ENCODE data around the gene PRKCE. TPM values are rescaled to one million over a fixed set of nuclear protein-coding genes. Genes with fewer than 3 reads are reported as not detected.

The PRKCE gene
- total RNA-seq, 1 donor from 2014 or later = 34.1 TPM

DNA sequence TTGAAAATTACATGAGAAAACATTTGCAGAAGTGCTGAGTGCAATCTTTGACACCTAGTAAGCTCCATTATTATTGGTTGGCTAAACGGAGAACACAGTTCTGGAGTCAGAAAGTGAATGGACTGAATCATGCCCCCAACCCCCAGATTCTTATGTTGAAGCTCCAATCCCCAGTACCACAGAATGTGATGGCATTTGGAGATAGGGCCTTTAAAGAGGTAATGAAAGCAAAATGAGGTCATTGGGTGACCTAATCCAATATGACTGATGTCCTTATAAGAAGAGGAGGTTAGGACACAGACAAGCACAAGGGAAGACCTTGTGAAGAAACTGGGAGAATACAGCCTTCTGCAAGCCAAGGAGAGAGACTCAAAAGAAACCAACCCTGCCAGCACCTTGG is 444.8 kb downstream of the PRKCE start:
- DNase-seq (ENCODE audit: low spot score) = no peak

DNA sequence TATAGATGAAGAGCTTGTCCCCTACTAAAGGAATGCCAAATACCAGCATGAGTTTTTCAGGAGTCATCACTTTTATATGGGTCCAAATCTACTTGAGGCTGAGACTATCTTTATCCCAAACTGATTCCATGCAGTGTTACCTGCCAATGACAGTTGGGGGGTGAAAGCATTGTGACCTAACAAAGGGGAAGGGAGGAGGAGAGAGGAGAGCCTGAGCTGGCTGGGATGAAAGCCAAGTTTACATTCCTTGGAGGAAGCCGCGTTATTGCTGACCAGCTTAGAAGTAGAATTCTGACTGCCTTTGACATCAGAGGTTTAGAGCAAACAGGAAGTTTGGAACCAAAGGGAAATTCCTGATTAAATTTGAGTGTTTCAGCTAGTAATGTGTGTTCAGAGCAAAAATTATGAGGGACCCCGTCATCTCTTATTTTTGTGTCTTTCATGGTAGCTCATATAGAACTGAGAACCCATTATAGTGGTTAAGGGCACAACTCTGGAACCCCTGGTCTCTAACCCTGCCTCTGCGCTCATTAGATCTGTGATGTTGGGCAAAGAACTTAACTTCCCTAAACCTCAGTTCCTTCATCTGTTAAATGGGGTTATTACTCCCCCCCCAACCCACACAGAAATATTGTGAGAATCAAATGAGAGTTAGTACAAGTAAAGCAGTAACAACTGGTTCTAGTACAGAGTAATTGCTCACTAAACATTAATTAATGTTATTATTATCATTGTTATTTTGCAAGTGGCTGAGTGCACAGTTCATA is 446.4 kb downstream of the PRKCE start:
- DNase-seq (ENCODE audit: low spot score) = no peak

DNA sequence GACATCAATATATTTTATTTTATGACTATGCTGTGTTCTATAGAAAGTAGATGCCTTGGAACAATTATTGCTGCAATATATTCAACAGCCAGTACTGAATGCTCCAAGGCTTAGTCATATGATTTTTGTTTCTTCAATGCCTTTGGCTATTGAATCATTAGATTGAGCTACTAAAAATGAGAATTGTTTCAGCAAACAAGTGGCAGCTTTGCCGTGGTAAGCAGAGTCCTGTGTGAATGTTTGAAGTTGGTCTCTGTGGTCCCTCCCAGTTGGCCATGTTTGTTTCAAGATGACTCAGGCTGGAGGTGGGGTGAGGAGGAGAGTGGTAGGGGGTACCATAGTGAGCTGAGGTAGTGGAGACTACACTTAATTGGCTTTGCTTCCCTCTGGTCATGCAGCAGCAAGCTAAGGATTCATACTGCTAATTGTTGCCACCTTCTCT is 447.2 kb downstream of the PRKCE start:
- DNase-seq (ENCODE audit: low spot score) = no peak

GRCh38 chr2:46101557-46102220 is 450.2 kb downstream of the PRKCE start:
- no peak for DNase-seq (ENCODE audit: low spot score)

DNA sequence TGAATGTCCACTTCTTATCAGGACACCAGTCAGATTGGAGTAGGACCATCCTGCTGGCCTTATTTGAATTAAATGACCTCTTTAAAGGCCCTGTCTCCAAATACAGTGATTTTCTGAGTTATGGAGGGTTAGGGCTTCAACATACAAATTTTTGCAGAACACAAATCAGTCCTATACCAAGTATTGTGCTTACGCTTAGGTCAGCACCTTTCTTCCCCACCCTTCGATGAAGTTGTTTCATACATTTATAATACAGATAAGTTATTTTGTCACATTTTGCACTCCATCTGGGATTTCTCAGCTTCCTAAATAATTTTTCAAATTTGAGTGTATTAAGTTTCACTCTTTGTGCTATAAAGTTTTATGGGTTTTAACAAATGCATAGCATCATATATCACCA is 455.2 kb downstream of the PRKCE start:
- DNase-seq (ENCODE audit: low spot score) = no peak

DNA sequence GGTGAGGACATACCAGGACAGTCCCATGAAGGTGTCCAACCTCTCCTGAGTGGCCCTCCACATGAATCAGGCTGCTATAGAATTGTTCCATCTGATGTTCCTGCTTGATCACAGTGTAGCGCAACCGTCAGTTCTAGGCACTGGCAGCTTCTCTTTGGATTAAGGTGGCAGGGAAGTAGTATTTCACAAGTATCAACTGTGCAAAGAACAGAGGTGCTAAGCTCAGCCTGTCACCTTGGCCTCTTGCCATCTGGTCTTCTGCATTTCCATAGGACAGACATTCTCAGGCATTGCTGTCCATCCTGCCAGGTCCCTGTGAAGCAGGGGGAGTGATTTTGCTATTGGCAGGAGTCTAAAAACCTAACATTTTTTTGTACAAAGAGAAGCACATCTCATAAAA is 463.5 kb downstream of the PRKCE start:
- DNase-seq (ENCODE audit: low spot score) = no peak

- DNase-seq (ENCODE audit: low spot score) = no peak
Observed at GRCh38 chr2:46116150-46116549, 464.7 kb downstream of the PRKCE start.

- no peak for DNase-seq (ENCODE audit: low spot score)
Observed at GRCh38 chr2:46116553-46116991, 465.1 kb downstream of the PRKCE start.

GRCh38 chr2:46117379-46117778 is 465.9 kb downstream of the PRKCE start:
- DNase-seq (ENCODE audit: low spot score) = no peak

DNA sequence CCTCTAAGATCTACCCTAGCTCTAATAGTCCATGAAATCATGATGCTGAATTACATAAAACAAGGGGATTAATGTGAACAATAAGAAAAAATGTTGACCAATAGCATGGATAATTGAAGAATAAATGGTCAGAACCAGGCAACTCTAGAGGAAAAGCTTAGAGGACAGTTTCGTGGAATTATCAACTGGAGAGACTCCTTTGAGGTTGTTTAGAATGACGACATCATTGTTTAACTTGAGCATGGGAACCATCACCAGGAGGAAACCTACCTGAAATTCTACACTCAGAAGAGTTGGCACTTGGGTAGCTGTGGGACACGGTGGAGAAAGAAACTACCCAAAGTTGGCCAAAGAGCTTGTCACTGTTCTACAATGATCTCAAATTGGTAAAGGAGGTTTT is 466.5 kb downstream of the PRKCE start:
- DNase-seq (ENCODE audit: low spot score) = no peak

DNA sequence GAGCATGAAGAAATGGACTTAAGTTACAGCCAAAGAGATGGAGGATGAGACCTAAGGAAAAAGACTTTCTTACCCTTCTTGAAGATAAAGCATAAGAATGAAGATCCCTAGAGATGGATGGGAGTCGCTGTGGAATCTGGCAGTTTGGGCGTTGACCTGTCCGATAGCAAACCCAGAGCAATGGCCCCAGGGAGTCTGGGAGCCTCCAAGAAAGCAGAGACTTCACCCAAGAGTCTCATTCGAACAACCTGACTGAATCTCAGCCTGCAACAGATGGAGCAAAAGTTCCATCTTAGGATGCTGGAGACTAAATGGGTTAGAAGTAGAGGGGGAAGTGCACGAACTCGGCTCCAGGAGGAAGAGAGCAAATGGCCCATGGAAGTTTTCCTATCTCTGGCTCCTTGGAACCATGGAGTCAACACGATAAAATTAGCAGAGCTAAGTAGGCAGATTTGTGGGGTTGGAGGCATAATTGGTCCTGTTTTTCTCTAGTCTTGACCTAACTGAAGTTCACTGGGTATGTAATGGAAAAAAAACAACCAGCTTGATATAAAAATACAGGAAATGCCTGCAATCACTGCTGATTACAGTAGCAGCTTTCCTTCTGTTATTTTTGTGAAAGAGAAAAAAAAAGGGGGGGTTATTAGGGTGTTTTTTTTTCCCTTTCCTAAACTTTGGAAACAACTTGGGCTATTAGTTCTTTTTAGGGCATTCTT is 467.3 kb downstream of the PRKCE start:
- DNase-seq (ENCODE audit: low spot score) = no peak

DNA sequence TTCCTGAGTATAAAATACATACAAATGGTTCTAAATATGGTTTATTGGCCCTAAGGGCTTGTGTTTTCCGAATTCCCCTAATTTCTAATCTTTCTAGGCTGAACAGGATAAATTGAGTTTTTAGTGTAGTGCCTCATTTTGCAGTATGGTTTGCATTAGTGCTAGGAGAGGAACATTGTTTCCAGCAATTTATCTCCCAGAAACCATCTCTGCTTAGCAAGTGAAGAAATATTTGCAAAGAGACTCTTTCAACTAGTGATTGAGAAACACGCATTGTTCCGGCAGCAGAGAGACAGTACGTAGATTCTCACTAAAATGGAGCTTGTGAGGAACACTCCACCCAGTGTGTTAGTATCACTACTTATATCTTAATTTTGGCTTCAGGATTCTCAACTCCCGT is 468.0 kb downstream of the PRKCE start:
- DNase-seq (ENCODE audit: low spot score) = no peak

DNA sequence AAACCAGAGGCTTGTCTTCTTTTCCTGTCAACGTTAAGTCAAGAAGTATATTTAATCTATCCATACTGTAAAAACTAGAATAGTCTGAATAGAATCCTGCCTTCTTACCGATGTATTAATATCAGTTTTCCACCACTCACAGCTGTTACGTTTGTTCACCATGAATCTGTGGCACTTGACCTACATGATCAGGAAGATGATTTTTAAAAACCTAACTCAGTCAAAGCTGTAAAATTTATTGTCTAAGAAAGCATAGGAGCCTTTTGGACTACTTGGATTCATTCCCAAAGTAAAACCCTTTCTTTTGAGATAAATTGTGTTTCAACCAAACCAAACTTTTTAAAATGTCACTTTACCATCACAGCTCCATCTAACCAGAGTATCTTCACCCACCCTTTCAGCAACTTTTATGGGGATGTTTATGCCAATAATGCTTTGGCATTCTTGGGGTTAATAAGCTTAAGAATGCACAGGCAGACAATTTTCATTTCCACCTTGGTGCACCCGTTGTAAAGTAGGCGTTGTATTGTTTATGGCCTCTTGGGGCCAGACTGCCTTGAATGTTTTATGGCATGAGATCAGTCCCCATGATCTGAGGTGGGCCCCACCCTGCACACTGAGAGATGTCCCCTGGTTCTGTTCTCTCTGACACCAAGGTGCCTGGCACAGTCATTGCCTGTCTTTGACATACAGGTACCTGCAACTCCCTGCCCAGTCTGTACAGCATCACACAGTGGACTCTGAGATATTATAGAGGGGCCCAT is 469.5 kb downstream of the PRKCE start:
- DNase-seq (ENCODE audit: low spot score) = no peak

GRCh38 chr2:46122318-46122976 is 471.0 kb downstream of the PRKCE start:
- DNase-seq (ENCODE audit: low spot score) = no peak

DNA sequence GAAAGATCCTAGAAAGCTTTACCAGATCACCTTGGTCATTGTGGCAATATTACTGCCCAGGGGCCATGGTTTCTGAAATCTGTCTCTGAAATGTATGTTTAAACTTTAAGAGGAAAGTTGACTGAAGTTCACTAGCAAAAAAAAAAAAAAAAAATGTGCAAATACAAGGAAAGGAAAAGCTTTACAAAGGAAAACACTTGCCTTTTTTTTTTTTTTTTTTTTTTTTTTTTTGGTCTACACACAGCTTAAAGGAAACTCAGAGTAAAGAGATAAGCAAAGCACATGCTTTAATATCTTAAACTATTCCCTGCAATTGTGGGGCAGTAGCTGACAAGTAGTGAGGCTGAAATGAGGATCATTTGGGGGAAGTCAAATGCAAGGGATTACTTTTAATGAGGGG is 471.5 kb downstream of the PRKCE start:
- no peak for DNase-seq (ENCODE audit: low spot score)

DNA sequence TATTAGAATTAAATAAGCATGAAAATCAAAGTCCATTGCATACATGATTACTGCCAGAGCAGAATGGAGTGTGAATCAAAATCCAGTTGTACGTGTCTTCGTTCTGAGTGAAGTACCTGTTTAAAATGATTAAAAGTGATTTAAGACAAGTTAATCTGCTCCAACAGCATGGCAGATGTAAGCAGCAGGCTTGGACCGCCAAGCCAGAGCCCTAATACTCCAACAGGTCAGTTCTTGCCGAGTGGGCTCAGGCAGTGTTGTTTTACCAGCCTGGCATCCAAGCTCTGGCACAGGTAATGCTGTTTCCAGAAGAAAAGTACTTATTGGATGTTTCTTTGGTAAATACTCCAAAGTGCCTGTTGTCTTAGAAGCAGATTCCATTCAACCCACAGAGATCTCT is 474.3 kb downstream of the PRKCE start:
- DNase-seq (ENCODE audit: low spot score) = no peak

DNA sequence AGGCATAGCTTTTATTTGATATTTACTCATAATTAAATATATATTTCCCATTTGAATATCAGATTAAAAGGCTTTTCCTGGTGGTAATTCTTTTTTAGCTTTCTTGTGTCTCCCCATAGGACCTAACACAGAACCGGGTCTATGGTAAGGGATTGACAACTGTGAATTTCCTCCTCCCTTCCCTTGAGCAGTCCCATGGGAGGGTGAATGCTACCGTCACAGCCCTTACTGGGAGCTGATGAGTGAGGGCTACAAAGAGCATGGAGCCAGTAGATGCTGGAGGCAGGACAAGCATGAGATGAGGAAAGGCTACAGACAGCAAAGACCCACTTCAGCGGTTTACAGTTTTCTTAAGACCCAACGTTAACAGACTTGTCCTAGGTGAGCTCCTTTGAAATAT is 475.1 kb downstream of the PRKCE start:
- no peak for DNase-seq (ENCODE audit: low spot score)

DNA sequence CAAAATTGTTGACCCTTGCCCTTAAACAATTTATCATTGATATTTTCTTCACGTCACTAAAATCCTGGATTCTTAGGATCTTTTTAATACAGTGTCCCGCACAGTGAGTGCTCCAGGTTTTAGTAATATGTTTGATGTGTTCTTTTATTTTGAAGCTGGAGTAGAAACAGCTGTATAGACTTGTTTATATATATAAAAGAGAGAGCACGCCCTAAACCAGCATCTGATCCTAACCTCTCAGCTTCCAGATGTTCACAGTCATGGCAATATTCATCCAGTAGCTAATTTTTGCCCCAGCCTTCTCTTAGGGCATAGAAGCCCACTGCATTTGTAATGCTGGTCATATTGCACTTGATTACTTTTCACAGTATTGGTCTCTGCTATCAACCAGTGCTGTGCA is 475.7 kb downstream of the PRKCE start:
- no peak for DNase-seq (ENCODE audit: low spot score)

DNA sequence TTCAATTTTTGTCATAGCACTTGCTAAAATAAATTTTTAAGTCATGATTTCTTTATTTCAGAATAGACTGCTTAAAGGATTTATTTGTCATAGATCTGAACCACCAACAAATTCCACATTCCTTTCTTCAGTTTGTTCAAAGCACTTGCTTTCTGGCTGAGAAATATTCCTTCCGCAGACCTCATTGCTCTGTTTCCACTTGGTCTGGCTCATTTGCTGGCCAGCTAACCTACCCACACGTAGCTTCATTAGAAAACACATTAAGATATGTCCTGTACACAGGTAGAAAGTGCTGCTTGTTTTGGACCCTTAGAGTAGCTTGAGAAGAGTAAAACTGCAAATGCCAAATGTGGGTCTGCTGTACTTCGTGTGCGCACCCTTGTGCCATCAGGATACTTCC is 479.0 kb downstream of the PRKCE start:
- DNase-seq (ENCODE audit: low spot score) = no peak

GRCh38 chr2:46132996-46133395 is 481.5 kb downstream of the PRKCE start:
- DNase-seq (ENCODE audit: low spot score) = no peak

All from mesenteric fat pad (tissue), 1 donor.